A673 (cell line): ENCODE measurements around the gene KIF9. TPM values are rescaled to one million over a fixed set of nuclear protein-coding genes. Genes with fewer than 3 reads are reported as not detected.

Experiments
- BruUV-seq: library from RNA; stranded (reverse); fragments of 400-500 nt; replicated peaks from 2 replicates; lab custom pipeline; 2021; lab: Mats Ljungman, UMichigan
- CTCF ChIA-PET: fragments of 300-600 bp; sonication (Branson Sonifier 250); formaldehyde crosslinking; loops from one replicate; lab custom pipeline; 2022; ENCODE audit warnings: antibody characterized with exemption; lab: Charles Lee
- POLR2A ChIA-PET: fragments of 300-600 bp; sonication (Branson Sonifier 250); formaldehyde crosslinking; loops from one replicate; lab custom pipeline; 2022; ENCODE audit warnings: antibody characterized with exemption; ENCODE audit not compliant: low non-redundant PET; lab: Charles Lee
- DNase-seq: peaks from one replicate; pipeline ENCODE4 v3.0.0-alpha.2; 2015; ENCODE audit warnings: low spot score
- H3K27ac ChIP-seq: fragments of 200-600 bp; sonication (generic); 2 replicates; pipeline ENCODE4 v1.5.1; 2016; ENCODE audit warnings: mixed run types, low read depth, mild to moderate bottlenecking, mixed read lengths, antibody characterized with exemption, low read length; ENCODE audit not compliant: poor library complexity, severe bottlenecking
- H3K27me3 ChIP-seq: fragments of 200-600 bp; sonication (generic); replicated peaks from 2 replicates; pipeline ENCODE4 v1.6.1; 2017; ENCODE audit warnings: mixed run types, low read depth, mild to moderate bottlenecking, mixed read lengths, antibody characterized with exemption, low read length; ENCODE audit not compliant: insufficient read depth, poor library complexity
- H3K36me3 ChIP-seq: fragments of 200-600 bp; sonication (generic); 2 replicates; pipeline ENCODE4 v1.6.1; 2016; ENCODE audit warnings: mixed run types, mild to moderate bottlenecking, mixed read lengths, antibody characterized with exemption, low read length; ENCODE audit not compliant: insufficient read depth, poor library complexity, severe bottlenecking
- H3K4me1 ChIP-seq: fragments of 200-600 bp; sonication (generic); 2 replicates; pipeline ENCODE4 v1.6.1; 2017; ENCODE audit warnings: mixed run types, mild to moderate bottlenecking, mixed read lengths, antibody characterized with exemption, low read length; ENCODE audit not compliant: insufficient read depth, poor library complexity, severe bottlenecking
- H3K4me3 ChIP-seq: fragments of 200-600 bp; sonication (generic); 2 replicates; pipeline ENCODE4 v1.5.1; 2016; ENCODE audit warnings: low read depth, mixed run types, mild to moderate bottlenecking, mixed read lengths, low read length; ENCODE audit not compliant: poor library complexity, severe bottlenecking
- H3K9me3 ChIP-seq: fragments of 200-600 bp; sonication (generic); 2 replicates; pipeline ENCODE4 v1.6.1; 2016; ENCODE audit warnings: mixed run types, low read depth, mild to moderate bottlenecking, mixed read lengths, antibody characterized with exemption, low read length; ENCODE audit not compliant: poor library complexity, severe bottlenecking
- EZH2 ChIP-seq: fragments of 200-600 bp; sonication (generic); IDR thresholded peaks from 2 replicates; pipeline ENCODE4 v1.6.1; 2017; ENCODE audit warnings: borderline replicate concordance, low read depth, mild to moderate bottlenecking, mixed read lengths, antibody characterized with exemption, low read length; ENCODE audit not compliant: poor library complexity, severe bottlenecking
- intact Hi-C: fragments of 100-400 bp; cut with micrococcal nuclease; formaldehyde crosslinking; loops from one replicate; pipeline ENCODE4 v1.10.0; 2022; ENCODE audit not compliant: unreplicated experiment
- total RNA-seq: library from RNA; stranded (reverse); gene quantifications from 2 replicates; pipeline ENCODE4 v1.2.3, GENCODE V29; 2021
- TF ChIP-seq, protein P1 (sequence below): fragments of 300-800, 200-600 bp; sonication (generic); conservative IDR thresholded peaks from 2 replicates; pipeline ENCODE4 v1.5.1; 2017; ENCODE audit warnings: low read depth, mild to moderate bottlenecking, antibody characterized with exemption, low read length, moderate library complexity, mixed read lengths

KIF9 gene
- total RNA-seq, 1 experiment from 2014 or later: 4.7 TPM

GRCh38 chr3:47273564-47273963 lies 9.0 kb downstream of the KIF9 start:
- DNase-seq: no peak
- H3K27me3 ChIP-seq: no peaks in the 10 kb centered on the region
- H3K4me1 ChIP-seq: no peaks in the 10 kb centered on the region
- no TSS peak for BruUV-seq
- H3K9me3 ChIP-seq: no peaks in the 10 kb centered on the region
- intact Hi-C loops: no loop called here
- no peak overlapping the region for H3K4me3 ChIP-seq
- H3K27ac ChIP-seq: no peak overlapping the region
- CTCF ChIA-PET: no interaction called here
- POLR2A ChIA-PET: no interaction called here
- H3K36me3 ChIP-seq: no peaks in the 10 kb centered on the region
- TF ChIP-seq EZH2: no peak
- TF ChIP-seq, protein P1, sequence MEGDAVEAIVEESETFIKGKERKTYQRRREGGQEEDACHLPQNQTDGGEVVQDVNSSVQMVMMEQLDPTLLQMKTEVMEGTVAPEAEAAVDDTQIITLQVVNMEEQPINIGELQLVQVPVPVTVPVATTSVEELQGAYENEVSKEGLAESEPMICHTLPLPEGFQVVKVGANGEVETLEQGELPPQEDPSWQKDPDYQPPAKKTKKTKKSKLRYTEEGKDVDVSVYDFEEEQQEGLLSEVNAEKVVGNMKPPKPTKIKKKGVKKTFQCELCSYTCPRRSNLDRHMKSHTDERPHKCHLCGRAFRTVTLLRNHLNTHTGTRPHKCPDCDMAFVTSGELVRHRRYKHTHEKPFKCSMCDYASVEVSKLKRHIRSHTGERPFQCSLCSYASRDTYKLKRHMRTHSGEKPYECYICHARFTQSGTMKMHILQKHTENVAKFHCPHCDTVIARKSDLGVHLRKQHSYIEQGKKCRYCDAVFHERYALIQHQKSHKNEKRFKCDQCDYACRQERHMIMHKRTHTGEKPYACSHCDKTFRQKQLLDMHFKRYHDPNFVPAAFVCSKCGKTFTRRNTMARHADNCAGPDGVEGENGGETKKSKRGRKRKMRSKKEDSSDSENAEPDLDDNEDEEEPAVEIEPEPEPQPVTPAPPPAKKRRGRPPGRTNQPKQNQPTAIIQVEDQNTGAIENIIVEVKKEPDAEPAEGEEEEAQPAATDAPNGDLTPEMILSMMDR: no peak

DNA sequence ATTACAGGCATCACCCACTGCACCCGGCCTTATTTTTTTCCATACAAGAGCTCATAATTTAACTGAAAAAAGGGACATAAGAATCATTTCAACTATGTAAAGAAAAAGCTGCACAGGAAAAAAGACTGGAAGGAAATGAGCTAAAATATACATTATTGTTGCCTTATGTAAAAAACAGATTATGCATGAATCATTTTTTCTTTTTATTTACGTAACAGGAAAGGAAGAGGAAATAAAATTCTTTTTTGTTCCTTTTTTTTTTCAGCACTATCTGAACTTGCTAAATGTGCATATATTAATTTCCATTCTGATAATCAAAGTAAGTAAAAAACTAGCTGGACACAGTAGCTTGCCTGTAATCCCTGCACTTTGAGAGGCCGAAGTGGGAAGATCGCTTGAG lies 12.1 kb downstream of the KIF9 start:
- Histone ChIP-seq H3K27ac (no peak overlapping the region), H3K4me1 (peaks cover 10% of the 10 kb centered on the region), H3K27me3 (no peaks in the 10 kb centered on the region), H3K36me3 (no peaks in the 10 kb centered on the region), H3K9me3 (no peaks in the 10 kb centered on the region), H3K4me3 (no peak overlapping the region)
- DNase-seq: no peak
- no TSS peak for BruUV-seq
- ChIA-PET POLR2A (no interaction called here), CTCF (no interaction called here)
- intact Hi-C loops: no loop called here
- TF ChIP-seq, protein P1: no peak
- TF ChIP-seq EZH2: no peak

DNA sequence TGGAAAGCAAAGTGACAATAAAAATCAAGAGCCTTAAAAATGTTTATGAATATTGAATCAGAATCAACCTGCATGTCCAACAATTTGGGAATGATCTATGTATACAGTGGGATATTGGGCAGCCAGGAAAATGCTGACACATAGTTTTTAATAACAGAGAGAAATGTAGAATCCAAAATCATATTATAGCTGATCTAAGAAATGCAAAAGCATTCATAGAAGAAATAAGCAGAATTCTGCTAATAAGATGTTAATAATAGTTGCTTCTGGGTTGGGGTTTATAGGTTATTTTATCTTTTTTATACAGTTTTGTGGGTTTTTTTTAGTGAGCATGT lies 15.1 kb downstream of the KIF9 start:
- Histone ChIP-seq H3K4me1 (peaks cover 10% of the 10 kb centered on the region), H3K27ac (no peak overlapping the region), H3K9me3 (no peaks in the 10 kb centered on the region), H3K36me3 (no peaks in the 10 kb centered on the region), H3K4me3 (no peak overlapping the region), H3K27me3 (no peaks in the 10 kb centered on the region)
- ChIA-PET POLR2A (no interaction called here), CTCF (no interaction called here)
- BruUV-seq: no TSS peak
- intact Hi-C loops: no loop called here
- no peak for TF ChIP-seq EZH2
- TF ChIP-seq, protein P1: no peak
- DNase-seq: no peak
